IPS DF 6.9 (cell line): ENCODE measurements around the gene SRRM4.
A peak's percentile ranks its signal among the peaks of the same experiment; 100 is the strongest.

Source experiments
- DNase-seq: peaks from one replicate; pipeline ENCODE4 v3.0.0-alpha.2; 2013; ENCODE audit warnings: low read depth, low spot score
- H3K27ac ChIP-seq: one replicate; pipeline ENCODE4 v1.5.1; 2013; ENCODE audit warnings: low read length, control low read depth
- H3K27me3 ChIP-seq: 2 replicates; pipeline ENCODE4 v1.6.1; 2013; ENCODE audit warnings: mild to moderate bottlenecking, low read length; ENCODE audit not compliant: control insufficient read depth, insufficient read depth
- H3K36me3 ChIP-seq: 2 replicates; pipeline ENCODE4 v1.6.1; 2013; ENCODE audit warnings: low read length; ENCODE audit not compliant: control insufficient read depth, insufficient read depth
- H3K4me1 ChIP-seq: 2 replicates; pipeline ENCODE4 v1.6.1; 2013; ENCODE audit warnings: low read length; ENCODE audit not compliant: control insufficient read depth, insufficient read depth
- H3K4me3 ChIP-seq: 2 replicates; pipeline ENCODE4 v1.5.1; 2013; ENCODE audit warnings: mild to moderate bottlenecking, low read length
- H3K9me3 ChIP-seq: 2 replicates; pipeline ENCODE4 v1.6.1; 2013; ENCODE audit warnings: low read length, inconsistent platforms; ENCODE audit not compliant: control insufficient read depth, insufficient read depth
- WGBS: extraction: QIAGEN DNeasy Blood & Tissue Kit; methylation state at CpG from one replicate; pipeline ENCODE4 v1.1.7; 2013; ENCODE audit warnings: mixed read lengths, missing lambda C conversion rate; ENCODE audit not compliant: insufficient read length, insufficient coverage; 5-methylcytosine and 5-hydroxymethylcytosine counted together

SRRM4 gene, protein sequence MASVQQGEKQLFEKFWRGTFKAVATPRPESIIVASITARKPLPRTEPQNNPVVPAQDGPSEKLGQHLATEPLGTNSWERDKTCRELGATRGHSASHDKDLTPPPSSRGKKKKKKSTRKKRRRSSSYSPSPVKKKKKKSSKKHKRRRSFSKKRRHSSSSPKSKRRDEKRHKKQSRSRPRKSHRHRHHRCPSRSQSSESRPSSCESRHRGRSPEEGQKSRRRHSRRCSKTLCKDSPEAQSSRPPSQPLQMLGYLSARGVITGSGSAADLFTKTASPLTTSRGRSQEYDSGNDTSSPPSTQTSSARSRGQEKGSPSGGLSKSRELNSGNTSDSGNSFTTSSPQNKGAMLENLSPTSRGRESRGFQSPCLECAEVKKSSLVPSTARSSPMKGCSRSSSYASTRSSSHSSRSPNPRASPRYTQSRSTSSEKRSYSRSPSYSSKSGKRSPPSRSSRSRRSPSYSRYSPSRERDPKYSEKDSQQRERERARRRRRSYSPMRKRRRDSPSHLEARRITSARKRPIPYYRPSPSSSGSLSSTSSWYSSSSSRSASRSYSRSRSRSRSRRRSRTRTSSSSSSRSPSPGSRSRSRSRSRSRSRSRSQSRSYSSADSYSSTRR

GRCh38 chr12:118981285-118982211, at the start of gene SRRM4:
Gene SRRM4, plus strand, starts transcription at chr12:118981541. Its CDS starts 342 bp downstream, at chr12:118981883.
- peaks cover 4% of the 10 kb centered on the region; the same call in 1 of the 2 replicates for H3K27me3 ChIP-seq
- H3K4me3 ChIP-seq = peak within 1 kb of the TSS; percentile 57; the same call in 1 of the 2 replicates
- H3K4me1 ChIP-seq = no peaks in the 10 kb centered on the region
- H3K9me3 ChIP-seq = no peaks in the 10 kb centered on the region
- WGBS = no CpG with 5 or more reads among the region's 64 CpGs
- peak; percentile 87 for DNase-seq
- no peak within 1 kb of the TSS for H3K27ac ChIP-seq
- H3K36me3 ChIP-seq = no peaks in the 10 kb centered on the region

DNA sequence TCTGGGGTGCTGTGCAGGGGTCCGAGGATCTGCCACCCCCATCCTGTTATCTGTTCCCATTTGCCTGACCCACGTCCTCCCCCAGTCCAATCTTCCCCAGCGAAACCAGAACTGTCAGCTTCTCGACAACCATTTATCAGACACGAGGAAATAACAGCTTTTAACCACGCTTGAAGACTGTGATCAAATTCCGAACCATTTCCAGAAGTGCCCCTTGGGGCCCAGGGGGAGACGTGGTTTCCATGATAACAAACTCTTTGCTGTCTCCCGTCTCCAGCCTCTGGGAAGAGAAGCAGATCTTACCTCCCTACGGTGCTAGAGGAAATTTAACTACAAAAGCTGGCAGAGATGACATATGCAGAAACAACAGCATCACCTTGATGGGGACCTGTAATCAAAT, 35.1 kb upstream of the SRRM4 start:
- Histone ChIP-seq H3K9me3 (no peaks in the 10 kb centered on the region), H3K27me3 (no peaks in the 10 kb centered on the region; the same call in 1 of the 2 replicates), H3K36me3 (no peaks in the 10 kb centered on the region), H3K27ac (no peak overlapping the region), H3K4me3 (no peak overlapping the region), H3K4me1 (no peaks in the 10 kb centered on the region)
- no peak for DNase-seq
- WGBS = no CpG with 5 or more reads among the region's 10 CpGs

DNA sequence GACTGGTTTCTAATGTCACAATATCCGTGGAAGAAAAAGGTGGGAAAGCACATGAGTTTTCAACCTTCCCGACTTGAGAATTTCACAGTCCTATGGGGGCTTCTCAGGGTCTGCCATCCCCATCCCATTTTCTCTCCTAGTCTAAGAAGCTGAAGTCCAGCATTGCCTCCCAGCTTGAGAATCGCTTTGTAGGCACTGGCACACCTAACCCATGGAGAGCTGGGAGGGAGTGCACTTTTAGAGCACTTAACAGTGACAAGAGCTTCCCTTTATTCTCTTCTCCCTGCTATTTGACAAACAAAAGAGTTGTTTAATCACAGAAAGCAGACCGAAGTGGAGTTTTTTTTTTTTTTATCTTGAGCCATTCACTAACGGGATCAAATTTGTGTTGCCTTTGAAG, 22.8 kb upstream of the SRRM4 start:
- Histone ChIP-seq H3K9me3 (no peaks in the 10 kb centered on the region), H3K27me3 (no peaks in the 10 kb centered on the region), H3K36me3 (no peaks in the 10 kb centered on the region), H3K4me1 (no peaks in the 10 kb centered on the region), H3K4me3 (no peak overlapping the region), H3K27ac (no peak overlapping the region)
- WGBS = no CpG with 5 or more reads among the region's 5 CpGs
- DNase-seq = no peak

GRCh38 chr12:118959348-118959747, 22.0 kb upstream of the SRRM4 start:
- Histone ChIP-seq H3K27ac (no peak overlapping the region), H3K4me1 (no peaks in the 10 kb centered on the region), H3K9me3 (no peaks in the 10 kb centered on the region), H3K4me3 (no peak overlapping the region), H3K27me3 (no peaks in the 10 kb centered on the region), H3K36me3 (no peaks in the 10 kb centered on the region)
- no CpG with 5 or more reads among the region's 4 CpGs for WGBS
- no peak for DNase-seq

- Histone ChIP-seq H3K9me3 (no peaks in the 10 kb centered on the region), H3K4me3 (no peak overlapping the region), H3K27me3 (no peaks in the 10 kb centered on the region), H3K4me1 (no peaks in the 10 kb centered on the region), H3K36me3 (no peaks in the 10 kb centered on the region), H3K27ac (no peak overlapping the region)
- WGBS = no CpG with 5 or more reads among the region's 2 CpGs
- DNase-seq = no peak
Measured at GRCh38 chr12:118959985-118960560, 21.3 kb upstream of the SRRM4 start.

DNA sequence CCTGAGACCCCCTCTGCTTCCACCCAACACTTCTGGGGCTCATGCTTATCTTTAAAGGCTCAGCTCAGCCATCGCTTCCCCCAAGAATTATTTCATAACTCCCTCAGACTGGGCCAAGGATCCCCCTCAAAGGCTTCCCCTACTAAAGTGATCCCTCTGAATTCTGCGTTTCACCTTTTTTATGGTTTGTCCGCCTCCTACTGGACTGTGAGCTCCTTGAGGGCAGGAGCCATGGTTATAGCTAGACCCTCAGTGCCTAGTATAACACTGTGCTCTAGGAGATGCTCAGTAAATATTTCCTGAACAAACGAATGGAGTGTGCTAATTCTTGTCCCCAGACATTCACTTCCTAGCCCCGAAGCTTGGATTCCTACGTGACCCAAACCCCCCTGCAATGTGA, 20.5 kb upstream of the SRRM4 start:
- no peak overlapping the region for H3K4me3 ChIP-seq
- no CpG with 5 or more reads among the region's 6 CpGs for WGBS

DNA sequence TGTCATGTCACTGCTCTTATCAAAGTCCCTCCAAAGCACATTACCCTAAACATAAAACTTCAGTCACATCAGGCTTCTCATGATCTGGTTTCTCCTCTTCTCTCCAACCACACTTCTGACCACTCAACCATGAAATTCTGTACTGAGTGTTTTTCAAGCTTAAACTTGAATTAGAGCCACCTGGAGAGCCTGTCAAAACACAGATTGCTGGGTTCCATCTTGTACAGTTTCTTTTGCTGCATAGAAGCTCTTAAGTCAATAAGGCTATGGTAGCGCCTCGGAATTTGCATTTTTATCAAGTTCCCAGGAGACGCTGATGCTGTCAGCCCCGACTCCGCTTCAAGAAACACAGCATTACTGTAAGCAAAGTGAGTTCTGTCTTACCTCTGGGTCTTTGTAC, 16.4 kb upstream of the SRRM4 start:
- Histone ChIP-seq H3K27ac (no peak overlapping the region), H3K27me3 (no peaks in the 10 kb centered on the region), H3K4me1 (no peaks in the 10 kb centered on the region), H3K36me3 (no peaks in the 10 kb centered on the region), H3K4me3 (no peak overlapping the region), H3K9me3 (no peaks in the 10 kb centered on the region)
- DNase-seq = no peak
- no CpG with 5 or more reads among the region's 5 CpGs for WGBS

More for the DNA sequence above, 20.5 kb upstream of the SRRM4 start:
- no peaks in the 10 kb centered on the region for H3K36me3 ChIP-seq
- no peaks in the 10 kb centered on the region for H3K27me3 ChIP-seq
- H3K9me3 ChIP-seq = no peaks in the 10 kb centered on the region
- H3K27ac ChIP-seq = no peak overlapping the region
- DNase-seq = no peak
- no peaks in the 10 kb centered on the region for H3K4me1 ChIP-seq

DNA sequence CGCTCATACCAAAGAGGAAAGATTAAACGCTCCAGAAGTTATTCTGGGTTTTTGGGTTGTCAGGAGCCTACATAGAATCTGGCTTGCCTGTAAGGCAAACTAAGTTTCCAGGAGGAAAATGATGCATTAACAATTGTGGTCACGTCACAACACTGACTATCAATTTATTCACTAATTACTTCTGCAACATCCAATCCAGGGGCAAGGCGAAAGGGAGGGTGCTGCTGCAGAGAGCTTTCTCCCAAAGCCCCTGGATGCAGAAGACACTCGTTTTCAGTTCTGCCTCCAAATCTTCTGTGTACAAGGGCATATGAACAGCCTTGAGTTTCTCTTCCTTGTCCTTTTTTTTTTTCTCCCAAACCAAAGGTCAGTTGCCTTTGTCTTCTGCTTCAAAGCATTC, 10.5 kb upstream of the SRRM4 start:
- H3K4me1 ChIP-seq = no peaks in the 10 kb centered on the region
- no peak for DNase-seq
- H3K36me3 ChIP-seq = no peaks in the 10 kb centered on the region
- H3K27ac ChIP-seq = no peak overlapping the region
- no peaks in the 10 kb centered on the region for H3K9me3 ChIP-seq
- no CpG with 5 or more reads among the region's 5 CpGs for WGBS
- H3K27me3 ChIP-seq = no peaks in the 10 kb centered on the region
- no peak overlapping the region for H3K4me3 ChIP-seq

DNA sequence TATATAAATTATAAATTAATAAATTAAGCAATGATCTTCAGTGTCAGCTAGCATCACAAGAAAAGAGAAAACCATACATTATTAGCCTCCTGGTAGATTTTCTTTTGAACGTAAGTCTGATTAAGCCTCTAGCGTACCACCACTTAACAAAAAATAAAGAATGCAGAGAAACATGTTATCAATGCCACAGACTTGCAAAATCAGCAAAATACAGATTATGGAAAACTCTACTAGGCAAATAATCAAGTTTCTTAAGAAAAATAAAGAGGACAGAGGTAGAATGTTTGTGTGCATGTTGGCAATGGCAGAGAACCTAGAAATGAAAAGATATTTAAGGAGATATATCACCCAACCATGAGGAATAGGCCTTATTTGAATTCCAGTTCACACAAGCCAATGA, 8.4 kb upstream of the SRRM4 start:
- H3K36me3 ChIP-seq = no peaks in the 10 kb centered on the region
- no peaks in the 10 kb centered on the region for H3K9me3 ChIP-seq
- H3K4me3 ChIP-seq = no peak overlapping the region
- WGBS = no CpG with 5 or more reads among the region's 2 CpGs
- no peaks in the 10 kb centered on the region for H3K27me3 ChIP-seq
- H3K4me1 ChIP-seq = no peaks in the 10 kb centered on the region
- no peak overlapping the region for H3K27ac ChIP-seq
- DNase-seq = no peak
